HL-60/S4 (cell line): ENCODE results near the gene THSD4.
"Not testable (repeated sequence)": the region's sequence is repeated elsewhere in the genome, so short reads cannot be mapped to it uniquely, and the experiment has no call there.

Experiments used
- in situ Hi-C: fragments of 300-500 bp; cut with MboI; formaldehyde crosslinking; loops from 2 replicates; pipeline ENCODE4 v1.14.3; 2022; ENCODE audit warnings: low sequenced_read_pairs

THSD4 gene

GRCh38 chr15:71252044-71252739 is 136.9 kb downstream of the THSD4 start:
- in situ Hi-C loops: no loop called here

GRCh38 chr15:71252740-71253047 is 137.4 kb downstream of the THSD4 start:
- in situ Hi-C loops: no loop called here

GRCh38 chr15:71254491-71254890 is 139.2 kb downstream of the THSD4 start:
- in situ Hi-C loops: no loop called here

GRCh38 chr15:71256934-71257664 is 141.8 kb downstream of the THSD4 start:
- in situ Hi-C loops: no loop called here

GRCh38 chr15:71259866-71260265 is 144.6 kb downstream of the THSD4 start:
- in situ Hi-C loops: no loop called here

GRCh38 chr15:71261418-71261817 is 146.1 kb downstream of the THSD4 start:
- in situ Hi-C loops: no loop called here

GRCh38 chr15:71261909-71262308 is 146.6 kb downstream of the THSD4 start:
- in situ Hi-C loops: no loop called here

- in situ Hi-C loops: no loop called here
Measured at GRCh38 chr15:71262599-71262998, 147.3 kb downstream of the THSD4 start.

GRCh38 chr15:71265606-71266005 is 150.3 kb downstream of the THSD4 start:
- in situ Hi-C loops: not testable (repeated sequence)

GRCh38 chr15:71271327-71271726 is 156.1 kb downstream of the THSD4 start:
- in situ Hi-C loops: no loop called here

GRCh38 chr15:71272932-71273331 is 157.7 kb downstream of the THSD4 start:
- in situ Hi-C loops: no loop called here

- in situ Hi-C loops: no loop called here
Measured at GRCh38 chr15:71273731-71274447, 158.6 kb downstream of the THSD4 start.

- in situ Hi-C loops: no loop called here
Measured at GRCh38 chr15:71274448-71274798, 159.2 kb downstream of the THSD4 start.

- in situ Hi-C loops: no loop called here
Measured at GRCh38 chr15:71275098-71275497, 159.8 kb downstream of the THSD4 start.

- in situ Hi-C loops: no loop called here
Measured at GRCh38 chr15:71275566-71276335, 160.5 kb downstream of the THSD4 start.

- in situ Hi-C loops: no loop called here
Measured at GRCh38 chr15:71276336-71276665, 161.0 kb downstream of the THSD4 start.

- in situ Hi-C loops: no loop called here
Measured at GRCh38 chr15:71278989-71279756, 163.9 kb downstream of the THSD4 start.

- in situ Hi-C loops: no loop called here
Measured at GRCh38 chr15:71279757-71280141, 164.5 kb downstream of the THSD4 start.

GRCh38 chr15:71280206-71280605 is 164.9 kb downstream of the THSD4 start:
- in situ Hi-C loops: no loop called here

- in situ Hi-C loops: no loop called here
Measured at GRCh38 chr15:71281256-71281655, 166.0 kb downstream of the THSD4 start.

- in situ Hi-C loops: no loop called here
Measured at GRCh38 chr15:71282076-71282475, 166.8 kb downstream of the THSD4 start.
